HG03108 (cell line): Measurements from ENCODE around the gene PDE4D.

Source experiments
- ATAC-seq: cut with Tn5 transposase; IDR thresholded peaks from one replicate; pipeline ENCODE4 v1.9.1; 2021; ENCODE audit warnings: moderate library complexity; ENCODE audit not compliant: unreplicated experiment

PDE4D gene

GRCh38 chr5:59245198-59245597 lies 648.3 kb downstream of the PDE4D start:
- no peak for ATAC-seq

GRCh38 chr5:59241552-59241951 lies 652.0 kb downstream of the PDE4D start:
- ATAC-seq = no peak

- ATAC-seq = no peak
Observed at GRCh38 chr5:59241119-59241518, 652.4 kb downstream of the PDE4D start.

GRCh38 chr5:59238126-59238902 lies 655.2 kb downstream of the PDE4D start:
- no peak for ATAC-seq

GRCh38 chr5:59236986-59237385 lies 656.5 kb downstream of the PDE4D start:
- ATAC-seq = no peak

GRCh38 chr5:59236448-59236847 lies 657.1 kb downstream of the PDE4D start:
- no peak for ATAC-seq

- no peak for ATAC-seq
Observed at GRCh38 chr5:59234236-59234635, 659.3 kb downstream of the PDE4D start.

- ATAC-seq = no peak
Observed at GRCh38 chr5:59231221-59231931, 662.1 kb downstream of the PDE4D start.

GRCh38 chr5:59222687-59223511 lies 670.6 kb downstream of the PDE4D start:
- no peak for ATAC-seq

GRCh38 chr5:59221769-59222168 lies 671.8 kb downstream of the PDE4D start:
- ATAC-seq = no peak

GRCh38 chr5:59218424-59219045 lies 675.0 kb downstream of the PDE4D start:
- ATAC-seq = no peak

GRCh38 chr5:59216841-59217240 lies 676.7 kb downstream of the PDE4D start:
- ATAC-seq = no peak

GRCh38 chr5:59212596-59212995 lies 680.9 kb downstream of the PDE4D start:
- ATAC-seq = no peak

- ATAC-seq = no peak
Observed at GRCh38 chr5:59209758-59210359, 683.7 kb downstream of the PDE4D start.

GRCh38 chr5:59208474-59208873 lies 685.1 kb downstream of the PDE4D start:
- no peak for ATAC-seq

- no peak for ATAC-seq
Observed at GRCh38 chr5:59207401-59207800, 686.1 kb downstream of the PDE4D start.

GRCh38 chr5:59206132-59206581 lies 687.4 kb downstream of the PDE4D start:
- ATAC-seq = no peak

GRCh38 chr5:59204114-59204897 lies 689.2 kb downstream of the PDE4D start:
- no peak for ATAC-seq

GRCh38 chr5:59199868-59200267 lies 693.7 kb downstream of the PDE4D start:
- no peak for ATAC-seq

- no peak for ATAC-seq
Observed at GRCh38 chr5:59198832-59199231, 694.7 kb downstream of the PDE4D start.
